ENCODE data around the gene ASIC3. TPM values are rescaled to one million over a fixed set of nuclear protein-coding genes. Genes with fewer than 3 reads are reported as not detected.

The ASIC3 gene
- polyA plus RNA-seq, 3 donors, result 2.0 TPM; not detected in 2

DNA sequence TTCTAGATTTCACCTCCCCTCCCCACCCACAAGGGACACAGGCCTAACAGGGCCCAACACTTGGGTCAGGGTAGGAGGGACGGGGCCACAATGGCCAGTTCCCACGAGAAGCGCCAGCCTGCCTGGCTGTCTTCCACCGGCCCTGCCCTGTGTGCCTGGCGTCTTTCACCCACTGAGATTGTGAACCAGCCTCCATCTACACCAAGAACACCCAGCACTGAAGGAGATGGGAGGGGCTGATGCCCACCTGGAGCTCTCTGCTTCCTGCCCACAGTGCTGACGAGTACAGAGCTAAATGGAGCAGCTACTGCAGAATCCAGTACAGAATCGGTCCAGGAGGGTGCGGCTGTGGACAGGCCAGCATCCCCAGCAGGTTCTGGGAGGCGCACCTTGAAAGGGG is 2.4 kb upstream of the ASIC3 start:
- intact Hi-C loops (cut with micrococcal nuclease), result no loop called here
- TF ChIP-seq, protein P1, sequence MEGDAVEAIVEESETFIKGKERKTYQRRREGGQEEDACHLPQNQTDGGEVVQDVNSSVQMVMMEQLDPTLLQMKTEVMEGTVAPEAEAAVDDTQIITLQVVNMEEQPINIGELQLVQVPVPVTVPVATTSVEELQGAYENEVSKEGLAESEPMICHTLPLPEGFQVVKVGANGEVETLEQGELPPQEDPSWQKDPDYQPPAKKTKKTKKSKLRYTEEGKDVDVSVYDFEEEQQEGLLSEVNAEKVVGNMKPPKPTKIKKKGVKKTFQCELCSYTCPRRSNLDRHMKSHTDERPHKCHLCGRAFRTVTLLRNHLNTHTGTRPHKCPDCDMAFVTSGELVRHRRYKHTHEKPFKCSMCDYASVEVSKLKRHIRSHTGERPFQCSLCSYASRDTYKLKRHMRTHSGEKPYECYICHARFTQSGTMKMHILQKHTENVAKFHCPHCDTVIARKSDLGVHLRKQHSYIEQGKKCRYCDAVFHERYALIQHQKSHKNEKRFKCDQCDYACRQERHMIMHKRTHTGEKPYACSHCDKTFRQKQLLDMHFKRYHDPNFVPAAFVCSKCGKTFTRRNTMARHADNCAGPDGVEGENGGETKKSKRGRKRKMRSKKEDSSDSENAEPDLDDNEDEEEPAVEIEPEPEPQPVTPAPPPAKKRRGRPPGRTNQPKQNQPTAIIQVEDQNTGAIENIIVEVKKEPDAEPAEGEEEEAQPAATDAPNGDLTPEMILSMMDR (IDR thresholded peaks at IDR 0.05), result no peak
- H4K20me1 ChIP-seq (ENCODE audit: insufficient read depth, low read length), result no peaks in the 10 kb centered on the region
- H3K4me1 ChIP-seq (ENCODE audit: control insufficient read depth in 1 of 2, insufficient read depth in 2 of 2, low read length in 2 of 2), result peaks cover 0 to 4% of the 10 kb centered on the region in 2 donors
- H3K9ac ChIP-seq (ENCODE audit: insufficient read depth, low read length, poor library complexity, severe bottlenecking), result no peak overlapping the region
- Mint-ChIP-seq H3K9me3 (peaks cover 0 to 5% (median 0%) of the 10 kb centered on the region in 7 donors), H3K36me3 (peaks cover 10 to 27% of the 10 kb centered on the region in 2 donors), H3K27me3 (ENCODE audit: low read depth in 3 of 3) (peaks cover 7 to 17% (median 11%) of the 10 kb centered on the region in 3 donors), H3K4me1 (no peaks in the 10 kb centered on the region), H3K27ac (no peak overlapping the region), H3K4me3 (no peak overlapping the region)
- H3K4me2 ChIP-seq (replicated peaks; ENCODE audit: extremely low read depth, low read length, poor library complexity, severe bottlenecking), result no peak overlapping the region
- H3K9me3 ChIP-seq (replicated peaks in 1 of 2; ENCODE audit: control insufficient read depth in 1 of 2, insufficient read depth in 1 of 2, low read length in 2 of 2), result no peaks in the 10 kb centered on the region
- peaks cover 0 to 2% of the 10 kb centered on the region in 2 donors for H3K36me3 ChIP-seq (replicated peaks in 1 of 2; ENCODE audit: control insufficient read depth in 1 of 2, insufficient read depth in 2 of 2, low read length in 2 of 2)
- no peaks in the 10 kb centered on the region for H3K79me2 ChIP-seq (ENCODE audit: insufficient read depth, low read length)
- WGBS (ENCODE audit: insufficient coverage), result 90% methylated on average over 5 of the region's 9 CpGs
- H2AFZ ChIP-seq (ENCODE audit: insufficient read depth, low read depth, low read length, poor library complexity, severe bottlenecking), result no peak overlapping the region
- DNase-seq, result no peak
- H3K27ac ChIP-seq (ENCODE audit: low read depth in 1 of 2, low read length in 2 of 2), result no peak overlapping the region
- no peak overlapping the region for H3K4me3 ChIP-seq (replicated peaks in 1 of 3; ENCODE audit: low read depth in 2 of 3, low read length in 3 of 3)
- H3K27me3 ChIP-seq (ENCODE audit: control insufficient read depth in 2 of 2, insufficient read depth in 2 of 2, low read length in 2 of 2), result peaks cover 0 to 11% of the 10 kb centered on the region in 2 donors

DNA sequence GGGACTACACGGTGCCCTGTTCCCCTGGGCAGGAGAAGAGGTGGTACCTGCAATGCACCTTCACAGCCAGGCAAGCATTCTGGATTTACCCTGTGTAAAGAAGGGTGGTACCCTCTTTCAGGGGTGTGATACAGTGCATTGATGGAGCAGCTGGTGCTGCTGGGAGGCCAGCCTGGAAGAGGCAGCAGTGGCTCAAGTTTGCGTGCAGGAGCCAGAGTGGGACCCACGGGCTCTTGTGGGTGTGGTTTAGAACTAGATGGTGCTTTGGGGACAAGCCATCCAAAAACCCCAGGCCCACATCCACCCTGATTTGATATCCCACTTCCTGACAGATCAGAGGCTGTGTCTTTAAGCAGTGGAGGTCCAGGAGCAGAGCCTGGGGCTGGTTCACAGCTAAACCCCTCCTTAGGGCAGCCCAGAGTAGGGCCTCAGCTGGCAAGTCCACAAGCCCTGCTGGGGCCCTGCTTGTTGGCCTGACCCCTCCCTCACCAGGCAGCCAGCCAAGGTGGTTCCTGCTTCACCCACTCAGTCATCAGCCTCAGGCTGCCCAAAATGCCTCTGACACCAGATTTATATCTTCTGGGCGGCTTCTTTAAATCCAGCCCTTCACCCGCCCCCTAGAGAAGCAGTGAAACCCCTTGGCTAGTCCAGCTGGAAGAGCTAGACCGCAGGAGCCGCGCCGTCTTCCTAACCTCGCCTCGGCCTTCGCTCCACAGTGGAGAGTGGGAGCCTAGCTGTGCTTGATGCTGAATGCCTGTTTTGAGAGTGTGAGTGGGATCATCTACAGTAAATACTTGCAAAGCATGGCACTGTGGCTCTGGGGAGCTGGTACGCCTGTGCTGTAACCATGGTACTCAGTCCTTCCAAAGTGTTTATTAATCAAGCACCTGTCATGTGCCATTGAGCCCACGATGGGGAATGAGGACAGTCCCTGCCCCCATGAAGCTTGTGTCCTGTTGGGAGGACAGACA is 1.4 kb upstream of the ASIC3 start:
- peaks cover 0 to 11% of the 10 kb centered on the region in 2 donors for H3K27me3 ChIP-seq (ENCODE audit: control insufficient read depth in 2 of 2, insufficient read depth in 2 of 2, low read length in 2 of 2)
- Mint-ChIP-seq H3K4me1 (no peaks in the 10 kb centered on the region), H3K27me3 (ENCODE audit: low read depth in 3 of 3) (peaks cover 7 to 23% (median 14%) of the 10 kb centered on the region in 3 donors), H3K36me3 (peaks cover 7 to 27% of the 10 kb centered on the region in 2 donors), H3K27ac (peak overlapping the region in 1 of 7 donors; percentile 35), H3K9me3 (peaks cover 0 to 5% (median 0%) of the 10 kb centered on the region in 7 donors), H3K4me3 (no peak overlapping the region)
- no peaks in the 10 kb centered on the region for H4K20me1 ChIP-seq (ENCODE audit: insufficient read depth, low read length)
- intact Hi-C loops (cut with micrococcal nuclease), result no loop called here
- no peak overlapping the region for H2AFZ ChIP-seq (ENCODE audit: insufficient read depth, low read depth, low read length, poor library complexity, severe bottlenecking)
- peaks cover 0 to under 1% of the 10 kb centered on the region in 2 donors for H3K36me3 ChIP-seq (replicated peaks in 1 of 2; ENCODE audit: control insufficient read depth in 1 of 2, insufficient read depth in 2 of 2, low read length in 2 of 2)
- H3K4me2 ChIP-seq (replicated peaks; ENCODE audit: extremely low read depth, low read length, poor library complexity, severe bottlenecking), result no peak overlapping the region
- 31% methylated on average over 9 of the region's 14 CpGs for WGBS (ENCODE audit: insufficient coverage)
- no peak overlapping the region for H3K9ac ChIP-seq (ENCODE audit: insufficient read depth, low read length, poor library complexity, severe bottlenecking)
- TF ChIP-seq, protein P1 (IDR thresholded peaks at IDR 0.05), result no peak
- no peaks in the 10 kb centered on the region for H3K79me2 ChIP-seq (ENCODE audit: insufficient read depth, low read length)
- no peak overlapping the region for H3K27ac ChIP-seq (ENCODE audit: low read depth in 1 of 2, low read length in 2 of 2)
- H3K4me3 ChIP-seq (replicated peaks in 1 of 3; ENCODE audit: low read depth in 2 of 3, low read length in 3 of 3), result no peak overlapping the region
- H3K4me1 ChIP-seq (ENCODE audit: control insufficient read depth in 1 of 2, insufficient read depth in 2 of 2, low read length in 2 of 2), result peaks cover 0 to 7% of the 10 kb centered on the region in 2 donors
- H3K9me3 ChIP-seq (replicated peaks in 1 of 2; ENCODE audit: control insufficient read depth in 1 of 2, insufficient read depth in 1 of 2, low read length in 2 of 2), result no peaks in the 10 kb centered on the region
- no peak for DNase-seq
